ENCODE results near the gene LNPK. TPM values are rescaled to one million over a fixed set of nuclear protein-coding genes. Genes with fewer than 3 reads are reported as not detected.

Gene LNPK
- total RNA-seq, 1 experiment from 2014 or later = 21.9 TPM

- no peaks in the 10 kb centered on the region for H3K9me2 ChIP-seq (replicated peaks; ENCODE audit: low read length)
- BruUV-seq (replicated peaks) = no TSS peak
These were observed 51.6 kb downstream of the LNPK start for GRCh38 chr2:175950512-175950911.

GRCh38 chr2:175948191-175948590, 53.9 kb downstream of the LNPK start:
- POLR2A ChIA-PET (ENCODE audit: unreplicated experiment) = no interaction called here
- intact Hi-C loops (cut with micrococcal nuclease) = no loop called here
- H3K4me2 ChIP-seq (ENCODE audit: low read length) = no peak overlapping the region
- DNase-seq (no peak), ATAC-seq (no peak)
- TF ChIP-seq EZH2 (IDR thresholded peaks at IDR 0.05; ENCODE audit: low read length, unreplicated experiment) (no peak), EZH2phosphoT487 (IDR thresholded peaks at IDR 0.05; ENCODE audit: borderline replicate concordance, low read length) (no peak), CTCF (conservative IDR thresholded peaks at IDR 0.05; ENCODE audit: low read depth, low read length) (no peak)
- CTCF ChIA-PET = no interaction called here
- no peaks in the 10 kb centered on the region for H3F3A ChIP-seq (ENCODE audit: low read length, unreplicated experiment)
- no peaks in the 10 kb centered on the region for H3K27me3 ChIP-seq (ENCODE audit: low read length)
- H3K27ac ChIP-seq (ENCODE audit: low read length) = no peak overlapping the region
- no peak overlapping the region for H2AFZ ChIP-seq (ENCODE audit: low read length)
- no TSS peak for BruUV-seq (replicated peaks)
- no peaks in the 10 kb centered on the region for H3K9me2 ChIP-seq (replicated peaks; ENCODE audit: low read length)
- no peak overlapping the region for H3K4me3 ChIP-seq (ENCODE audit: low read length)
- H3K36me3 ChIP-seq (ENCODE audit: low read depth, low read length) = 0 out of 2 replicates have a peak, but pooled peaks cover 3% of the 10 kb centered on the region
- H3K4me1 ChIP-seq (ENCODE audit: insufficient read depth, low read length) = no peaks in the 10 kb centered on the region
- no peak overlapping the region for H3K9ac ChIP-seq (ENCODE audit: low read length)
- no peaks in the 10 kb centered on the region for H4K20me1 ChIP-seq (ENCODE audit: low read length)
- no peaks in the 10 kb centered on the region for H3K9me3 ChIP-seq (ENCODE audit: low read length)
- H3K79me2 ChIP-seq (ENCODE audit: low read length) = no peaks in the 10 kb centered on the region

More at GRCh38 chr2:175950512-175950911, 51.6 kb downstream of the LNPK start:
- intact Hi-C loops (cut with micrococcal nuclease) = no loop called here
- H3K9ac ChIP-seq (ENCODE audit: low read length) = no peak overlapping the region
- no peak overlapping the region for H3K4me2 ChIP-seq (ENCODE audit: low read length)
- H3K9me3 ChIP-seq (ENCODE audit: low read length) = no peaks in the 10 kb centered on the region
- no peaks in the 10 kb centered on the region for H4K20me1 ChIP-seq (ENCODE audit: low read length)
- ChIA-PET CTCF (no interaction called here), POLR2A (ENCODE audit: unreplicated experiment) (no interaction called here)
- no peaks in the 10 kb centered on the region for H3K4me1 ChIP-seq (ENCODE audit: insufficient read depth, low read length)
- TF ChIP-seq CTCF (conservative IDR thresholded peaks at IDR 0.05; ENCODE audit: low read depth, low read length) (no peak), EZH2phosphoT487 (IDR thresholded peaks at IDR 0.05; ENCODE audit: borderline replicate concordance, low read length) (no peak), EZH2 (IDR thresholded peaks at IDR 0.05; ENCODE audit: low read length, unreplicated experiment) (no peak)
- no peak for DNase-seq
- no peaks in the 10 kb centered on the region for H3K79me2 ChIP-seq (ENCODE audit: low read length)
- no peak for ATAC-seq
- no peak overlapping the region for H2AFZ ChIP-seq (ENCODE audit: low read length)
- H3K27me3 ChIP-seq (ENCODE audit: low read length) = no peaks in the 10 kb centered on the region
- H3K36me3 ChIP-seq (ENCODE audit: low read depth, low read length) = 0 out of 2 replicates have a peak, but pooled peaks cover 3% of the 10 kb centered on the region
- H3F3A ChIP-seq (ENCODE audit: low read length, unreplicated experiment) = no peaks in the 10 kb centered on the region
- no peak overlapping the region for H3K4me3 ChIP-seq (ENCODE audit: low read length)
- no peak overlapping the region for H3K27ac ChIP-seq (ENCODE audit: low read length)

GRCh38 chr2:175947073-175947472, 55.0 kb downstream of the LNPK start:
- no TSS peak for BruUV-seq (replicated peaks)
- TF ChIP-seq CTCF (conservative IDR thresholded peaks at IDR 0.05; ENCODE audit: low read depth, low read length) (no peak), EZH2 (IDR thresholded peaks at IDR 0.05; ENCODE audit: low read length, unreplicated experiment) (no peak), EZH2phosphoT487 (IDR thresholded peaks at IDR 0.05; ENCODE audit: borderline replicate concordance, low read length) (no peak)
- Histone ChIP-seq H3K4me3 (ENCODE audit: low read length) (no peak overlapping the region), H3K9me3 (ENCODE audit: low read length) (no peaks in the 10 kb centered on the region), H3K9ac (ENCODE audit: low read length) (no peak overlapping the region), H3K27me3 (ENCODE audit: low read length) (no peaks in the 10 kb centered on the region), H3K79me2 (ENCODE audit: low read length) (no peaks in the 10 kb centered on the region), H3K36me3 (ENCODE audit: low read depth, low read length) (peaks cover 6% of the 10 kb centered on the region; the same call in 1 of the 2 replicates), H3K4me2 (ENCODE audit: low read length) (no peak overlapping the region), H3K9me2 (replicated peaks; ENCODE audit: low read length) (no peaks in the 10 kb centered on the region), H3K4me1 (ENCODE audit: insufficient read depth, low read length) (no peaks in the 10 kb centered on the region), H3K27ac (ENCODE audit: low read length) (no peak overlapping the region), H4K20me1 (ENCODE audit: low read length) (no peaks in the 10 kb centered on the region), H3F3A (ENCODE audit: low read length, unreplicated experiment) (no peaks in the 10 kb centered on the region), H2AFZ (ENCODE audit: low read length) (no peak overlapping the region)
- ChIA-PET POLR2A (ENCODE audit: unreplicated experiment) (no interaction called here), CTCF (no interaction called here)
- intact Hi-C loops (cut with micrococcal nuclease) = no loop called here
- DNase-seq (no peak), ATAC-seq (no peak)
